ENCODE results near the gene BDKRB1.

GRCh38 chr14:96252999-96253539 lies 2.9 kb upstream of the BDKRB1 start:
- TF ChIP-seq CTCF (IDR thresholded peaks at IDR 0.05) (no peak), POLR2A (IDR thresholded peaks at IDR 0.05) (no peak), EP300 (IDR thresholded peaks at IDR 0.05) (no peak)

Measured in tibial nerve (tissue), 4 donors.